ENCODE data around the gene SPECC1L.

DNA sequence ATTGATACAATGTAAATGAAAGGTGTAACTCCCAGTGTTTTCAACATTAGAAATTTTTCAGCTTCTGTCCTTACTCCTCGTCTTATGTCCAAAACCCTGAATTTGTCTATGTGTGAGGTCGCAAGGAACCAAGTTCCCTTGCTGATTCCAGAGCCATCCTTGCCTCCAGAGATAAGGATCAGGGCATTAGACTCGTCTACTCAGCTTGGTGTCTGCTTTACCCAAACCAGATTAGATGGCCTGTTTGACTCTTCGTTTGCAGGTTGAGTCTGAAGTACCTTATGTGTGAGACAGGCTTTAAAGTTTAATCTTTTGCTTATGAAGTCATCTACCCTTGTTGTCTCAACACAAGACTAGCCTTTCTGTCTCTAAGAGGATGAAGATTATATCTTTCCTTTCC, 55.6 kb downstream of the SPECC1L start:
- TF ChIP-seq CTCF (IDR thresholded peaks at IDR 0.05; ENCODE audit: insufficient read depth, low read depth, low read length) (no peak), EZH2 (IDR thresholded peaks at IDR 0.05; ENCODE audit: insufficient read depth, low read length) (no peak)
